Raji (cell line): Measurements from ENCODE around the gene MACC1.

ENCODE experiments used
- POLR2A ChIP-seq: IDR thresholded peaks from 2 replicates; pipeline ENCODE4 v1.6.1; 2011; ENCODE audit warnings: low read depth, low read length, control low read depth; ENCODE audit not compliant: insufficient read depth

Gene MACC1

DNA sequence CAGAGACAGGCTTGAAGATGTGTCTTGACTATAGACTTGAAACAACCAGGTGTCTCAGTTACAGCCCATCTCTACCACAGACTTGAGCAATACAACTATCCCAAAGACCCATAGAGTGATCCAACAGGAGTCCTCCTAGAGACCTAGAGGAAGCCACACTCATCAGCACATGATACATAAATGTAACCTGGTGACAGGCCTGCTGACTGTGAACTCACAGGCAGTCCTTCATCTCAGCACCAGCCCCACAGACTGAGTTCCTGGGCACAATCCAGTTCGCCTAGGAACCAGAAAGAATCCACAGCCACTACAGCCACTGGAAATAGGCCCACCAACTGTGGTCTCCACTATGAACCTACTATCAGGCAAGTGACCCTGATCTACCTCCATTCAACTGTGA lies 121.3 kb downstream of the MACC1 start:
- TF ChIP-seq POLR2A = no peak

DNA sequence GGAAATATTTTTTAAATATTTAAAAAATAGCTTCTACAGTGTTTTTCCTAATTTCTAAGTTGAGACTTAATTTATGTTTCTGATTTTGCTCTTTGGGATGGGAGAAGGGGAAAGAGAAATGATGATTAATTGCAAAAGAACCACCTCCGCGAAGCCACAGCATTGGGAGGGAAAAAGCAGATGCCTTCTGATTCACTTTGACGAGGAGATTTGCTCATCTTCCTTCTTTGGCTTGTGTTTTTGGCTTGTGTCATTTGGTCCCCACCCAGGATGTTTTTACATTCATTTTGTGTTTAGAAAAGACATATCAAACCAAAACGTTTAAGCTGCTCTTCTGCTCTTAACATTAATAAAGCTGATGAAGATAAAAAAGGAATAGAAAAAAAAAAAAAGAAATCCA lies 121.7 kb downstream of the MACC1 start:
- TF ChIP-seq POLR2A = no peak

DNA sequence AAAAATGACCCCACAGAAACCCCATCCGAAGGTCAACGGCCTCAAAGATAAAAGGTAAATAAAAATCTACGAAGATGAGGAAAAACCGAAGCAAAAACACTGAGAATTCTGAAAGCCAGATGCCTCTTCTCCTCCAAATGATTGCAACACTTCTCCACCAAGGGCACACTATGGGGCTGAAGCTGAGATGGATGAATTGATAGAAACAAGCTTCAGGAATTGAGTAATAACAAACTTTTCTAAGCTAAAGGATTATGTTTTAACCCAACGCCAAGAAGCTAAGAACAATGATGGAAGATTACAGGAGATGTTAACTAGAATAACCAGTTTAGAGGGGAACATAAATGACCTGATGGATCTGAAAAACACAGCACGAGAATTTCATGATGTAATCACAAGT lies 127.8 kb downstream of the MACC1 start:
- TF ChIP-seq POLR2A = no peak

DNA sequence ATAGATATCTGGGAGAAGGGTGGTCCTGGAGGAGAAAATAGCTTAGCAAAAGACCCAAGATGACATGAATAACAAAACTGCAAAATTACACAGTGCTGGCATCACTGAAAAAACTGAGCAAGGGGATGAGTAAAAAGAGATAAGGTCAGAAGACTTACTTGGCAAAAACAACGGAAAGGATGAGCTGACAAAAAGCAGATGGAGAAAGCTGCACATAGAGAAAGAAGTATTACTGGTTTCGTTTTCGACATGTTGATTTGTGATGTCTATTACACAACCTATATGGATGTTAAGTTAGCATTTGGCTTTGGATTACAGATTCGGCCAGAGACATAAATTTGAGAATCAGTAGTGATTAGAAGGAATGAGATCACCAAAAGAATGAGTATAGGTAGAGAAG lies 132.1 kb downstream of the MACC1 start:
- TF ChIP-seq POLR2A = no peak
